HEK293 (cell line): ENCODE data around the gene UTP18.

Experiments used
- CTCF ChIA-PET: fragments of 350-600 bp; formaldehyde crosslinking; extraction: SDS; loops from one replicate; lab custom pipeline; 2021; ENCODE audit warnings: antibody characterized with exemption; lab: Yijun Ruan, JAX
- POLR2A ChIA-PET: fragments of 300-600 bp; formaldehyde crosslinking; extraction: SDS; loops from one replicate; lab custom pipeline; 2020; ENCODE audit warnings: antibody characterized with exemption, inconsistent platforms; lab: Yijun Ruan, JAX
- H3K27ac ChIP-seq: fragments of 200-500 bp; sonication (Bioruptor generic); 2 replicates; pipeline ENCODE4 v1.5.1; 2014; ENCODE audit warnings: low read depth, low read length, control low read depth, inconsistent platforms; ENCODE audit errors: extremely low read depth
- H3K36me3 ChIP-seq, 2 experiments: fragments of 200-500 bp in 1 of 2; sonication (Bioruptor generic) in 1 of 2; 1 replicate in 1 of 2; 2 replicates in 1 of 2; pipeline ENCODE4 v1.5.1; 2014 to 2017; ENCODE audit warnings: inconsistent platforms in 2 of 2, low read length in 2 of 2; ENCODE audit not compliant: control insufficient read depth in 2 of 2, insufficient read depth in 1 of 2
- H3K4me1 ChIP-seq: fragments of 200-500 bp; sonication (Bioruptor generic); 2 replicates; pipeline ENCODE4 v1.5.1; 2014; ENCODE audit warnings: mild to moderate bottlenecking, low read length, inconsistent platforms; ENCODE audit not compliant: control insufficient read depth, insufficient read depth
- H3K4me3 ChIP-seq: 2 replicates; pipeline ENCODE4 v1.5.1; 2011; ENCODE audit warnings: low read depth, mild to moderate bottlenecking, control low read depth, low read length, moderate library complexity
- H3K9me3 ChIP-seq: fragments of 200-500 bp; sonication (Bioruptor generic); 2 replicates; pipeline ENCODE4 v1.5.1; 2014; ENCODE audit warnings: low read depth, low read length, inconsistent platforms; ENCODE audit not compliant: control insufficient read depth, insufficient read depth
- BCL11A ChIP-seq: fragments of 450-650 bp; formaldehyde crosslinking; IDR thresholded peaks from 2 replicates; pipeline ENCODE4 v1.5.1; 2016; ENCODE audit warnings: low read depth, missing biosample characterization, missing genetic modification characterization
- HOXC10 ChIP-seq: sonication (generic); formaldehyde crosslinking; IDR thresholded peaks from 2 replicates; pipeline ENCODE4 v1.8.1; 2023; ENCODE audit warnings: mild to moderate bottlenecking, missing genetic modification reagents
- KLF16 ChIP-seq: fragments of 450-650 bp; formaldehyde crosslinking; IDR thresholded peaks from 2 replicates; pipeline ENCODE4 v1.5.1; 2017; ENCODE audit warnings: missing biosample characterization, missing genetic modification characterization
- KLF7 ChIP-seq: fragments of 450-650 bp; formaldehyde crosslinking; IDR thresholded peaks from 2 replicates; pipeline ENCODE4 v1.5.1; 2016; ENCODE audit warnings: missing biosample characterization, missing genetic modification characterization, borderline replicate concordance
- YY1 ChIP-seq: fragments of 450-650 bp; formaldehyde crosslinking; IDR thresholded peaks from 2 replicates; pipeline ENCODE4 v1.5.1; 2018; ENCODE audit warnings: missing biosample characterization, missing genetic modification characterization
- ZBTB20 ChIP-seq: fragments of 450-650 bp; formaldehyde crosslinking; IDR thresholded peaks from 2 replicates; pipeline ENCODE4 v1.5.1; 2016; ENCODE audit warnings: missing biosample characterization, missing genetic modification characterization
- ZBTB7A ChIP-seq: fragments of 450-650 bp; formaldehyde crosslinking; IDR thresholded peaks from 2 replicates; pipeline ENCODE4 v1.5.1; 2016; ENCODE audit warnings: low read depth, missing biosample characterization, missing genetic modification characterization
- ZEB2 ChIP-seq: fragments of 450-650 bp; formaldehyde crosslinking; IDR thresholded peaks from 2 replicates; pipeline ENCODE4 v1.5.1; 2016; ENCODE audit warnings: missing biosample characterization, missing genetic modification characterization
- ZNF133 ChIP-seq: fragments of 450-650 bp; formaldehyde crosslinking; IDR thresholded peaks from 2 replicates; pipeline ENCODE4 v1.5.1; 2016; ENCODE audit warnings: missing biosample characterization, missing genetic modification characterization
- ZNF157 ChIP-seq: fragments of 450-650 bp; formaldehyde crosslinking; IDR thresholded peaks from 2 replicates; pipeline ENCODE4 v1.5.1; 2016; ENCODE audit warnings: missing biosample characterization, missing genetic modification characterization
- ZNF202 ChIP-seq: fragments of 450-650 bp; formaldehyde crosslinking; IDR thresholded peaks from 2 replicates; pipeline ENCODE4 v1.5.1; 2016; ENCODE audit warnings: missing biosample characterization, missing genetic modification characterization, borderline replicate concordance
- ZNF239 ChIP-seq: fragments of 450-650 bp; formaldehyde crosslinking; IDR thresholded peaks from 2 replicates; pipeline ENCODE4 v1.5.1; 2016; ENCODE audit warnings: missing biosample characterization, missing genetic modification characterization
- ZNF302 ChIP-seq: fragments of 450-650 bp; formaldehyde crosslinking; IDR thresholded peaks from 2 replicates; pipeline ENCODE4 v1.5.1; 2016; ENCODE audit warnings: missing biosample characterization, missing genetic modification characterization, low read depth
- ZNF529 ChIP-seq: fragments of 450-650 bp; formaldehyde crosslinking; IDR thresholded peaks from 2 replicates; pipeline ENCODE4 v1.5.1; 2017; ENCODE audit warnings: missing genetic modification characterization, missing biosample characterization; ENCODE audit not compliant: insufficient replicate concordance
- ZNF585B ChIP-seq: fragments of 450-650 bp; formaldehyde crosslinking; IDR thresholded peaks from 2 replicates; pipeline ENCODE4 v1.5.1; 2016; ENCODE audit warnings: missing biosample characterization, missing genetic modification characterization
- ZNF843 ChIP-seq: fragments of 450-650 bp; formaldehyde crosslinking; IDR thresholded peaks from 2 replicates; pipeline ENCODE4 v1.5.1; 2016; ENCODE audit warnings: missing biosample characterization, missing genetic modification characterization
- ZSCAN23 ChIP-seq: fragments of 450-650 bp; formaldehyde crosslinking; IDR thresholded peaks from 2 replicates; pipeline ENCODE4 v1.5.1; 2016; ENCODE audit warnings: missing biosample characterization, missing genetic modification characterization
- TF ChIP-seq, protein P1 (sequence below): fragments of 450-650 bp; formaldehyde crosslinking; IDR thresholded peaks from 2 replicates; pipeline ENCODE4 v1.5.0; 2017; ENCODE audit warnings: missing biosample characterization, missing genetic modification characterization, borderline replicate concordance
- TF ChIP-seq, protein P2 (sequence below): fragments of 450-650 bp; formaldehyde crosslinking; IDR thresholded peaks from 2 replicates; pipeline ENCODE4 v1.5.1; 2017; ENCODE audit warnings: missing biosample characterization, missing genetic modification characterization
- TF ChIP-seq, protein P3 (sequence below): fragments of 450-650 bp; formaldehyde crosslinking; IDR thresholded peaks from 2 replicates; pipeline ENCODE4 v1.5.1; 2016; ENCODE audit warnings: missing biosample characterization, missing genetic modification characterization
- TF ChIP-seq, protein P4 (sequence below): fragments of 450-650 bp; formaldehyde crosslinking; IDR thresholded peaks from 2 replicates; pipeline ENCODE4 v1.5.1; 2016; ENCODE audit warnings: missing biosample characterization, missing genetic modification characterization
- TF ChIP-seq, protein P5 (sequence below): fragments of 450-650 bp; IDR thresholded peaks from 2 replicates; pipeline ENCODE4 v1.5.1; 2018; ENCODE audit warnings: missing biosample characterization, missing genetic modification characterization

The UTP18 gene

DNA sequence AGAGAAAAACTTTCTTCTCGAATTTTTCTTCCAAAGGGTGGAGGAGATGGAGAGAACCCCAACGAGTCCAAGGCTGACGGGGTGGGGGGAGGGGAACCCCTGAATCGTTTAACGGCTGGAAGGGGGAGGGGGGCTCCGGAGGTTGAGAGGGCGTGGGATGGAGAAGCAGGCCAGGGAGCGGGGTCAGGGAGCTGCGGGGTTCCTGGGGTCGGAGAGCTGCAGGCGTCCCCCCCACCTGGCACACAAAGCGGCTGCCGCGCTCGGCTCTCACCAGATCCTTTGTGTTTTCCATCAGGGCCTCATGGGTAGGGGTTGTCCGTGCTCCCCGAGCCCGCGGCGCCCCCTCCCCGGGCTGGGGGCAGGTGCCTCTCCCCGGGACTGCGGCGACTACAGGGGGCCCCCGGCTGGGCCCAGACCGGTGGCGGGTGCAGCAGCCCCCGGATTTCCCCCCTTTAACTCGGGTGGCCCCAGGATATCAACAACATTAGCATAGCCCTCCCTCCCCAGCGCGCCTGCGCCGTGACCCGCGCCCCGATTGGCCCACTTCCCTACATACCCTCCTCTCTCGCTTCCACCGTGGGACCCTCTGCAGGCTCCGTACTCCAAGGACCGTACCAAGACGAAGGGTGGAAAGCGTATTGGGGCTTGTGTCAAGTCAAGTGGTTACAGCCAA is 646 bp upstream of the UTP18 start, which contains the start of gene MBTD1 (continued):
- TF ChIP-seq, protein P1, sequence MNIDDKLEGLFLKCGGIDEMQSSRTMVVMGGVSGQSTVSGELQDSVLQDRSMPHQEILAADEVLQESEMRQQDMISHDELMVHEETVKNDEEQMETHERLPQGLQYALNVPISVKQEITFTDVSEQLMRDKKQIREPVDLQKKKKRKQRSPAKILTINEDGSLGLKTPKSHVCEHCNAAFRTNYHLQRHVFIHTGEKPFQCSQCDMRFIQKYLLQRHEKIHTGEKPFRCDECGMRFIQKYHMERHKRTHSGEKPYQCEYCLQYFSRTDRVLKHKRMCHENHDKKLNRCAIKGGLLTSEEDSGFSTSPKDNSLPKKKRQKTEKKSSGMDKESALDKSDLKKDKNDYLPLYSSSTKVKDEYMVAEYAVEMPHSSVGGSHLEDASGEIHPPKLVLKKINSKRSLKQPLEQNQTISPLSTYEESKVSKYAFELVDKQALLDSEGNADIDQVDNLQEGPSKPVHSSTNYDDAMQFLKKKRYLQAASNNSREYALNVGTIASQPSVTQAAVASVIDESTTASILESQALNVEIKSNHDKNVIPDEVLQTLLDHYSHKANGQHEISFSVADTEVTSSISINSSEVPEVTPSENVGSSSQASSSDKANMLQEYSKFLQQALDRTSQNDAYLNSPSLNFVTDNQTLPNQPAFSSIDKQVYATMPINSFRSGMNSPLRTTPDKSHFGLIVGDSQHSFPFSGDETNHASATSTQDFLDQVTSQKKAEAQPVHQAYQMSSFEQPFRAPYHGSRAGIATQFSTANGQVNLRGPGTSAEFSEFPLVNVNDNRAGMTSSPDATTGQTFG (tag by site-specific recombination): no peak
- peak; percentile 53; the same call in 1 of the 2 replicates for TF ChIP-seq KLF7 (tag by site-specific recombination)
- no peak; the same call in 1 of the 2 replicates for TF ChIP-seq ZEB2 (tag by site-specific recombination)
- TF ChIP-seq ZBTB20: peak; percentile 41; the same call in 1 of the 2 replicates
- TF ChIP-seq ZSCAN23: no peak
- TF ChIP-seq, protein P2, sequence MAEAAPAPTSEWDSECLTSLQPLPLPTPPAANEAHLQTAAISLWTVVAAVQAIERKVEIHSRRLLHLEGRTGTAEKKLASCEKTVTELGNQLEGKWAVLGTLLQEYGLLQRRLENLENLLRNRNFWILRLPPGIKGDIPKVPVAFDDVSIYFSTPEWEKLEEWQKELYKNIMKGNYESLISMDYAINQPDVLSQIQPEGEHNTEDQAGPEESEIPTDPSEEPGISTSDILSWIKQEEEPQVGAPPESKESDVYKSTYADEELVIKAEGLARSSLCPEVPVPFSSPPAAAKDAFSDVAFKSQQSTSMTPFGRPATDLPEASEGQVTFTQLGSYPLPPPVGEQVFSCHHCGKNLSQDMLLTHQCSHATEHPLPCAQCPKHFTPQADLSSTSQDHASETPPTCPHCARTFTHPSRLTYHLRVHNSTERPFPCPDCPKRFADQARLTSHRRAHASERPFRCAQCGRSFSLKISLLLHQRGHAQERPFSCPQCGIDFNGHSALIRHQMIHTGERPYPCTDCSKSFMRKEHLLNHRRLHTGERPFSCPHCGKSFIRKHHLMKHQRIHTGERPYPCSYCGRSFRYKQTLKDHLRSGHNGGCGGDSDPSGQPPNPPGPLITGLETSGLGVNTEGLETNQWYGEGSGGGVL: peak; percentile 90
- TF ChIP-seq KLF16: no peak
- no peak for TF ChIP-seq ZNF133 (tag by site-specific recombination)
- TF ChIP-seq ZNF529 (tag by site-specific recombination): no peak
- TF ChIP-seq BCL11A (tag by site-specific recombination): no peak
- peak; percentile 21; the same call in 1 of the 2 replicates for TF ChIP-seq ZBTB7A (tag by site-specific recombination)
- TF ChIP-seq ZNF302: no peak
- TF ChIP-seq ZNF157 (tag by site-specific recombination): no peak
- no peak for TF ChIP-seq ZNF843 (tag by site-specific recombination)
- TF ChIP-seq, protein P3, sequence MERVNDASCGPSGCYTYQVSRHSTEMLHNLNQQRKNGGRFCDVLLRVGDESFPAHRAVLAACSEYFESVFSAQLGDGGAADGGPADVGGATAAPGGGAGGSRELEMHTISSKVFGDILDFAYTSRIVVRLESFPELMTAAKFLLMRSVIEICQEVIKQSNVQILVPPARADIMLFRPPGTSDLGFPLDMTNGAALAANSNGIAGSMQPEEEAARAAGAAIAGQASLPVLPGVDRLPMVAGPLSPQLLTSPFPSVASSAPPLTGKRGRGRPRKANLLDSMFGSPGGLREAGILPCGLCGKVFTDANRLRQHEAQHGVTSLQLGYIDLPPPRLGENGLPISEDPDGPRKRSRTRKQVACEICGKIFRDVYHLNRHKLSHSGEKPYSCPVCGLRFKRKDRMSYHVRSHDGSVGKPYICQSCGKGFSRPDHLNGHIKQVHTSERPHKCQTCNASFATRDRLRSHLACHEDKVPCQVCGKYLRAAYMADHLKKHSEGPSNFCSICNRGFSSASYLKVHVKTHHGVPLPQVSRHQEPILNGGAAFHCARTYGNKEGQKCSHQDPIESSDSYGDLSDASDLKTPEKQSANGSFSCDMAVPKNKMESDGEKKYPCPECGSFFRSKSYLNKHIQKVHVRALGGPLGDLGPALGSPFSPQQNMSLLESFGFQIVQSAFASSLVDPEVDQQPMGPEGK: peak; percentile 58
- no peak for TF ChIP-seq ZNF239 (tag by site-specific recombination)
- TF ChIP-seq ZNF202 (tag by site-specific recombination): no peak
- TF ChIP-seq ZNF585B: no peak

DNA sequence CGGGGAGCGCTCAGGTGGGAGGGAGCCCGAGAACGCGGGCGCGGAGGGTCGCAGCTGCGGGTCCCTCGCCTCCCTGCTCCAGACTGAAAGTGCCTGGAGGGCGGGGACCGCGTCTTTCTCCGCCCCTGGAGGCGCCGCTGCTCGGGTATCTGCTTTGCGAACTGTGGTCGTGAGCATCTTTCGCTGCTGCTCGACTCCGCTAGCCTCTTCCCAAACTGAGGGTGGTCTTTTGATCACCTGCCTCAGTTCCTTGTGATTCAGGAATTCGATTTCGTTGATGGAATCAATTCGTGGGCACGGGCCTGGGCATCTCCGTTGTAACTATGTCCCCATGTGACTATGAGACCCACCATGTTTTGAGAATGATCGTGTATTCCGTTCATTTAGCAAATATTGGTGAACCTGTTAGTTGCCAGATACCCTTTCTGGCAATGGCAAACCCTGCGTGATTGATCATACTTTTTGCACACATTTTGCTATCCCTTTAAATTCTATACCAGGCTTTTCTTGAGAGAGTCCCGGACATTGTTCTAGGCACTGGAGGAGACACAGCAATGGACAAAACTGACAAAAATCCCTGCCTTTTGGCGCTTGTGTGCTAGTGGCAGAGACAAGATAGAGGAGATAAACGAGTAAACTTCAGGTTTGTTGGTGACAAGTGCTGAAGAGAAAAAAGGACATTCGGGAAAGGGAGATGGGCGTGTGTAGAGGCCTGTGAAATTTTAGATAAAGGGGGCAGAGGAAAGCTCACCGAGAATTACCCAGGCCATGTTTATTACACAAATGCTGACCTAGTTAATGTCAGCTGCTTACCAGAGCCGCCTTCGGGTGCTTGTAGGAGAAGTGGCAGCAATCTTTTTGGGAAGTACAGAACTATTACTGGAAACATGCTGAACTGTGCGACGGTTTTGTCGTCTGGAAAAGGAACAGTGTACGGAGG is 948 bp downstream of the UTP18 start:
- H3K4me1 ChIP-seq: peaks cover 4% of the 10 kb centered on the region
- H3K4me3 ChIP-seq: peak overlapping the region; percentile 93
- ChIA-PET POLR2A (interaction anchor here (0.6 to 1.7 kb wide), 5 partner anchors 10 to 141 kb away, joined by 3 to 5 read pairs (median 4); partner anchors contain the start of genes NME1 and NME2), CTCF (interaction anchor here (0.5 to 1.7 kb wide), 3 partner anchors 10 to 845 kb away, joined by 3 to 8 read pairs (median 3); partner anchors contain the start of gene NME1)
- peak overlapping the region; percentile 96 for H3K27ac ChIP-seq
- peaks cover 40 to 57% of the 10 kb centered on the region in 2 experiments for H3K36me3 ChIP-seq
- no peaks in the 10 kb centered on the region for H3K9me3 ChIP-seq
- TF ChIP-seq HOXC10 (CRISPR knock-in tag) (no peak), YY1 (tag by site-specific recombination) (0 out of 2 replicates have a peak, but pooled peaks have one; percentile 8), KLF16 (no peak)
- TF ChIP-seq, protein P3: peak; percentile 14; the same call in 1 of the 2 replicates
- TF ChIP-seq, protein P4, sequence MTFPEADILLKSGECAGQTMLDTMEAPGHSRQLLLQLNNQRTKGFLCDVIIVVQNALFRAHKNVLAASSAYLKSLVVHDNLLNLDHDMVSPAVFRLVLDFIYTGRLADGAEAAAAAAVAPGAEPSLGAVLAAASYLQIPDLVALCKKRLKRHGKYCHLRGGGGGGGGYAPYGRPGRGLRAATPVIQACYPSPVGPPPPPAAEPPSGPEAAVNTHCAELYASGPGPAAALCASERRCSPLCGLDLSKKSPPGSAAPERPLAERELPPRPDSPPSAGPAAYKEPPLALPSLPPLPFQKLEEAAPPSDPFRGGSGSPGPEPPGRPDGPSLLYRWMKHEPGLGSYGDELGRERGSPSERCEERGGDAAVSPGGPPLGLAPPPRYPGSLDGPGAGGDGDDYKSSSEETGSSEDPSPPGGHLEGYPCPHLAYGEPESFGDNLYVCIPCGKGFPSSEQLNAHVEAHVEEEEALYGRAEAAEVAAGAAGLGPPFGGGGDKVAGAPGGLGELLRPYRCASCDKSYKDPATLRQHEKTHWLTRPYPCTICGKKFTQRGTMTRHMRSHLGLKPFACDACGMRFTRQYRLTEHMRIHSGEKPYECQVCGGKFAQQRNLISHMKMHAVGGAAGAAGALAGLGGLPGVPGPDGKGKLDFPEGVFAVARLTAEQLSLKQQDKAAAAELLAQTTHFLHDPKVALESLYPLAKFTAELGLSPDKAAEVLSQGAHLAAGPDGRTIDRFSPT (tag by site-specific recombination): no peak
- TF ChIP-seq, protein P5, sequence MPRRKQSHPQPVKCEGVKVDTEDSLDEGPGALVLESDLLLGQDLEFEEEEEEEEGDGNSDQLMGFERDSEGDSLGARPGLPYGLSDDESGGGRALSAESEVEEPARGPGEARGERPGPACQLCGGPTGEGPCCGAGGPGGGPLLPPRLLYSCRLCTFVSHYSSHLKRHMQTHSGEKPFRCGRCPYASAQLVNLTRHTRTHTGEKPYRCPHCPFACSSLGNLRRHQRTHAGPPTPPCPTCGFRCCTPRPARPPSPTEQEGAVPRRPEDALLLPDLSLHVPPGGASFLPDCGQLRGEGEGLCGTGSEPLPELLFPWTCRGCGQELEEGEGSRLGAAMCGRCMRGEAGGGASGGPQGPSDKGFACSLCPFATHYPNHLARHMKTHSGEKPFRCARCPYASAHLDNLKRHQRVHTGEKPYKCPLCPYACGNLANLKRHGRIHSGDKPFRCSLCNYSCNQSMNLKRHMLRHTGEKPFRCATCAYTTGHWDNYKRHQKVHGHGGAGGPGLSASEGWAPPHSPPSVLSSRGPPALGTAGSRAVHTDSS (tag by site-specific recombination): no peak
